Breast epithelium (tissue), 4 donors: ENCODE results near the gene GHR. TPM values are rescaled to one million over a fixed set of nuclear protein-coding genes. Genes with fewer than 3 reads are reported as not detected.

Source experiments
- DNase-seq, 2 donors: peaks; one replicate each; pipeline ENCODE4 v3.0.0-alpha.2; 2019; ENCODE audit warnings: low spot score in 2 of 2
- H3K27ac ChIP-seq, 2 donors: fragments of 200-600 bp; sonication (generic) in 1 of 2; one replicate each; pipeline ENCODE4 v1.5.1; 2016 to 2019; ENCODE audit warnings: mild to moderate bottlenecking in 1 of 2
- H3K27me3 ChIP-seq, 2 donors: fragments of 200-600 bp; sonication (generic) in 1 of 2; one replicate each; pipeline versions ENCODE4 v1.5.1 to v1.6.0; 2017 to 2019; ENCODE audit warnings: control low read depth in 1 of 2, mild to moderate bottlenecking in 1 of 2
- H3K36me3 ChIP-seq: fragments of 200-600 bp; one replicate; pipeline ENCODE4 v1.5.1; 2019
- H3K4me1 ChIP-seq, 2 donors: fragments of 200-600 bp; sonication (generic); one replicate each; pipeline ENCODE4 v1.5.1; 2016 to 2019; ENCODE audit warnings: control low read depth in 1 of 2
- H3K4me3 ChIP-seq, 3 donors: fragments of 200-600 bp; sonication (generic); 1 replicate in 2 of 3; 2 replicates in 1 of 3; pipeline ENCODE4 v1.5.1; 2016 to 2019; ENCODE audit warnings: mild to moderate bottlenecking in 3 of 3, moderate library complexity in 2 of 3
- H3K9me3 ChIP-seq, 2 donors: fragments of 200-600 bp; sonication (generic) in 1 of 2; one replicate each; pipeline ENCODE4 v1.5.1; 2016 to 2019; ENCODE audit warnings: control low read depth in 1 of 2
- POLR2A ChIP-seq: fragments of 450-650 bp; IDR thresholded peaks from one replicate; pipeline ENCODE4 v1.6.1; 2016; ENCODE audit warnings: antibody characterized with exemption, mild to moderate bottlenecking, moderate library complexity
- POLR2AphosphoS5 ChIP-seq, 3 donors: sonication (generic); formaldehyde crosslinking; IDR thresholded peaks; one replicate each; pipeline ENCODE4 v1.6.1; 2017; ENCODE audit warnings: antibody characterized with exemption in 3 of 3
- intact Hi-C: fragments of 100-400 bp; cut with DNase I; formaldehyde crosslinking; loops from one replicate; pipeline ENCODE4 v1.15.1; 2023; ENCODE audit warnings: low total_unique reads
- total RNA-seq, 3 donors: library from RNA; depleted of rRNA; stranded (reverse); fragments of >200 nt; gene quantifications; one replicate each; pipeline ENCODE4 v1.1.0, GENCODE V29; 2016
- TF ChIP-seq, protein P1 (sequence below), 3 donors: fragments of 450-650 bp; IDR thresholded peaks; one replicate each; pipeline ENCODE4 v1.5.1; 2016 to 2017; ENCODE audit warnings: antibody characterized with exemption in 3 of 3, mild to moderate bottlenecking in 3 of 3, moderate library complexity in 3 of 3

Gene GHR
- total RNA-seq, 3 donors from 2014 or later, result 25.6 to 234 (median 26.5) TPM

DNA sequence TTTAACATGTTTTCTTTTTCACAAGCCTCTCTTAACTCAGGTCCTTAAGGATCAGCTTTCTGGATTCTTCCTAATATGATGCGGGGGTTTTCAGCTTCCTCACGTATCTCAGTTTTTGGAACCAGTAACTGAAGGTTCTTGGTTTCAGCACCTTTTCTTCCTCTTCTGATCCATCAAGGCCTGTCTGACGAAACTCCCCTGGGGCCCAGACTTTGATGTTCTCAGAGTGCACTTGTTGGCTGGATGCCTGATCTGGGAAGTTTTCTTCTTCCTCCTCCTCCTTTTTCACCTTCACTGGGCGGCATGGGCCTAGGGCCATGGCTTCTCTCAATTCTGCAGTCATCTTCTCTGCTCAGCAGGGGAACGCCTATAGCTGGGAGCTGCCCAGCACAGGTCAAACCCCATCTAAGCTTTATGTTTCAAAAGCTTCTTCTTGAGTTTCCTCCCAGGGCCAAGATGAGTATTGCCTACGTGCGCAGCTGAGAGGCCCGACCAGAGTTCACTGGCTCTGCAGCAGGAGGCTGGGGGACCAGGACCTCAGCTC is 44.8 kb downstream of the GHR start:
- intact Hi-C loops, result no loop called here
- H3K36me3 ChIP-seq, result no peaks in the 10 kb centered on the region
- no peaks in the 10 kb centered on the region for H3K4me1 ChIP-seq
- no peaks in the 10 kb centered on the region for H3K9me3 ChIP-seq
- no peak for TF ChIP-seq POLR2A
- TF ChIP-seq, protein P1, sequence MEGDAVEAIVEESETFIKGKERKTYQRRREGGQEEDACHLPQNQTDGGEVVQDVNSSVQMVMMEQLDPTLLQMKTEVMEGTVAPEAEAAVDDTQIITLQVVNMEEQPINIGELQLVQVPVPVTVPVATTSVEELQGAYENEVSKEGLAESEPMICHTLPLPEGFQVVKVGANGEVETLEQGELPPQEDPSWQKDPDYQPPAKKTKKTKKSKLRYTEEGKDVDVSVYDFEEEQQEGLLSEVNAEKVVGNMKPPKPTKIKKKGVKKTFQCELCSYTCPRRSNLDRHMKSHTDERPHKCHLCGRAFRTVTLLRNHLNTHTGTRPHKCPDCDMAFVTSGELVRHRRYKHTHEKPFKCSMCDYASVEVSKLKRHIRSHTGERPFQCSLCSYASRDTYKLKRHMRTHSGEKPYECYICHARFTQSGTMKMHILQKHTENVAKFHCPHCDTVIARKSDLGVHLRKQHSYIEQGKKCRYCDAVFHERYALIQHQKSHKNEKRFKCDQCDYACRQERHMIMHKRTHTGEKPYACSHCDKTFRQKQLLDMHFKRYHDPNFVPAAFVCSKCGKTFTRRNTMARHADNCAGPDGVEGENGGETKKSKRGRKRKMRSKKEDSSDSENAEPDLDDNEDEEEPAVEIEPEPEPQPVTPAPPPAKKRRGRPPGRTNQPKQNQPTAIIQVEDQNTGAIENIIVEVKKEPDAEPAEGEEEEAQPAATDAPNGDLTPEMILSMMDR (IDR thresholded peaks at IDR 0.05), result no peak
- TF ChIP-seq POLR2AphosphoS5 (IDR thresholded peaks at IDR 0.05), result no peak
- H3K27ac ChIP-seq, result no peak overlapping the region
- DNase-seq, result no peak
- no peak overlapping the region for H3K4me3 ChIP-seq
- H3K27me3 ChIP-seq, result no peaks in the 10 kb centered on the region

DNA sequence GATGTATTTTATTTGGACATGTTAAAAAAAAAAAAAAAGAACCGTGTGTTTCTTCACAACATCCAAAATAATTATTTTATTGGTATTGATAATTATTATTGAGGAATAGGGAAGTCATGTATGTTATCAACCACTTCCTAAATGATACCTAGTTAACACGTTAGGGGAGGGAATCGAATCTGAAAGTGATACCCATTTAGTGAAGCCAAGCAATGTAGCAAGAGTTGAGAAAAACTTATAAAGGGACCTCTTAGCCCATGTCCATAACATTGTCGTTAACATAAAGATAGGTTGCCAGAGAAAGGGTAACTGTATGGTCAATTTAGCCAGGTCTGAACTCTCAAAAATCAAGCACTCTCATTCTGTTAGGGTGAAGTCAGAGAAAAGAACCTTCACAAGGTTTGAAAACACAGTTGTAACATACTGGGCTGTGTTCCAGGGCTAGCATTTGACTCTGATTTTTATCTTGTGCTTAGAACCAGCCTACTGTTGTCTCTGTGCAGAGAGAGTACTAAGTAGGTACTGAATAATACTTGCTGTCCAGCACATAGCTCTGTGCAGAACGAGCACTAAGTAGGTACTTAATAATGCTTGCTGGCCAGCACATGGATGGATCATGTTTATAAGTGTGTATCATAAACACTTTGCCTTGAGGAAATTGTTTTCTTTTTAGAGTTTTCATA is 60.4 kb downstream of the GHR start:
- Histone ChIP-seq H3K9me3 (peaks cover 0 to 6% of the 10 kb centered on the region in 2 donors), H3K4me3 (no peak overlapping the region), H3K4me1 (no peaks in the 10 kb centered on the region), H3K36me3 (no peaks in the 10 kb centered on the region), H3K27me3 (no peaks in the 10 kb centered on the region), H3K27ac (no peak overlapping the region)
- intact Hi-C loops, result no loop called here
- TF ChIP-seq POLR2A, result no peak
- TF ChIP-seq POLR2AphosphoS5 (IDR thresholded peaks at IDR 0.05), result no peak
- TF ChIP-seq, protein P1 (IDR thresholded peaks at IDR 0.05), result no peak
- DNase-seq, result no peak

DNA sequence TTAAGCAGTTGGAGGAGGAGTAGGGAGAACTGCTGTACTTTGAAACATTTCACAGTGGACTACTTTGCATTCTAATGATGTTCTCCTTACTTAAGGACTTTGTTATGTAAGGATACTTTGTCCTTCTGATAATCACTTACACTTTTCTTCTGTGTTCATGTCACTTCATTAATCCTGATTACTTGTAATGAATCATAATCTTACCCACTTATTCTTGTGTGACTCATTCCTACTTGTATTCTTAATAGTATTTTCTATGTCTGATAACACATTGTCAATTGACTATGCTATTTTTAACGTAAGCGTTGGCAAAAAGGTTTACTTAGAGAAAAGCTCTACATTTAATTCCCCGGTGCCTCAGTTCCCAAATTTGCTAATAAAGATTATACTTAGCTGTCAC is 63.8 kb downstream of the GHR start:
- DNase-seq, result no peak
- Histone ChIP-seq H3K9me3 (peaks cover 0 to 6% of the 10 kb centered on the region in 2 donors), H3K27ac (no peak overlapping the region), H3K4me3 (no peak overlapping the region), H3K4me1 (no peaks in the 10 kb centered on the region), H3K36me3 (no peaks in the 10 kb centered on the region), H3K27me3 (no peaks in the 10 kb centered on the region)
- intact Hi-C loops, result no loop called here
- no peak for TF ChIP-seq POLR2A
- TF ChIP-seq, protein P1 (IDR thresholded peaks at IDR 0.05), result no peak
- no peak for TF ChIP-seq POLR2AphosphoS5 (IDR thresholded peaks at IDR 0.05)

DNA sequence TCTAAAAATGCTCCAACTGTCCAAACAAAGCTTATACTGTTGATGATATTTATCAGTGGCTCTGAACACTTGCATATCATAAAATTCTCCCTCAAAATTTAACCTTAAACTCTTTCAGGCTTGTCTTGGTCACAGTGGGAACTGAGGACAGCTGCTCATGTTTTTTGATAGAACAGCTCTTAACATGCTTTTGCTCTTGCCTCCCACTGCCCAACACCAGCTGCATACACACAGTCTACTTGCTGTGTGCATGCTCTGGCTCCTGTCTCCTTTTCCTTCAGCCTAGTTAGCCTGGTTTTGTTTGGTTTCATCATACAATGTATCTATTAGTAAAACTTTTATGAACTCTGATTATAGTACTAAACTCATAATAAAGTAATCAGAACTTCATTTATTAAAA is 64.6 kb downstream of the GHR start:
- no peaks in the 10 kb centered on the region for H3K36me3 ChIP-seq
- H3K4me1 ChIP-seq, result no peaks in the 10 kb centered on the region
- no peak overlapping the region for H3K4me3 ChIP-seq
- no peak overlapping the region for H3K27ac ChIP-seq
- no peak for TF ChIP-seq POLR2AphosphoS5 (IDR thresholded peaks at IDR 0.05)
- no peak for TF ChIP-seq POLR2A
- TF ChIP-seq, protein P1 (IDR thresholded peaks at IDR 0.05), result no peak
- DNase-seq, result no peak
- H3K27me3 ChIP-seq, result no peaks in the 10 kb centered on the region
- intact Hi-C loops, result no loop called here
- H3K9me3 ChIP-seq, result no peaks in the 10 kb centered on the region

DNA sequence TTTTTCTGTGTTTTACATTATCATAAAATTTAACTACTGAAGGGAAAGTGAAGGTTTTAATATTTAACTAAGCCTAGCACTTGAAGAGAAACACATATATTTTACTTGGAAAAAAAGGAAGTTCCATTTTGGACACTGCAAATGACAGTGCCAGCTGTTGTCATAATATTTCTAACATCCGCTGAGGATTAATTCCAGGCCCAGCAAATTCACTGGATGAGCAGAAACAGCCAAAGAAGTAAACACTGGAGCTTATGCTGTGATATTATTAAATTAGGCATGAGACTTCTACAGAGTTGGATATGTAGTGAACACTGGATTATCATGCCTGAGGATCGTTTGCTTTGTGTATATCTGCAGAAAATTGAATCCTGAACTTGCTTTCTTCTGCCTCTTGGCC is 67.6 kb downstream of the GHR start:
- H3K9me3 ChIP-seq, result no peaks in the 10 kb centered on the region
- TF ChIP-seq POLR2A, result no peak
- TF ChIP-seq, protein P1 (IDR thresholded peaks at IDR 0.05), result no peak
- TF ChIP-seq POLR2AphosphoS5 (IDR thresholded peaks at IDR 0.05), result no peak
- DNase-seq, result no peak
- no peaks in the 10 kb centered on the region for H3K27me3 ChIP-seq
- no peaks in the 10 kb centered on the region for H3K4me1 ChIP-seq
- no peak overlapping the region for H3K4me3 ChIP-seq
- H3K36me3 ChIP-seq, result no peaks in the 10 kb centered on the region
- intact Hi-C loops, result no loop called here
- H3K27ac ChIP-seq, result no peak overlapping the region
